Measurements from ENCODE around the gene CFAP119.

Gene CFAP119

GRCh38 chr16:30762991-30763725, 1.3 kb upstream of the CFAP119 start:
- ATAC-seq = no peak
- no peak for DNase-seq

GRCh38 chr16:30761427-30761927, 385 bp downstream of the CFAP119 start:
- DNase-seq = peak; percentile 67
- ATAC-seq = peak; percentile 21

GRCh38 chr16:30760577-30761426, 1.1 kb downstream of the CFAP119 start:
- DNase-seq (no peak), ATAC-seq (no peak)

GRCh38 chr16:30760001-30760559, 1.8 kb downstream of the CFAP119 start:
- DNase-seq (no peak), ATAC-seq (no peak)

- ATAC-seq (no peak), DNase-seq (no peak)
Observed at GRCh38 chr16:30758988-30759491, 2.8 kb downstream of the CFAP119 start.

GRCh38 chr16:30757316-30757715, 4.5 kb downstream of the CFAP119 start:
- DNase-seq (no peak), ATAC-seq (no peak)

- ATAC-seq (no peak), DNase-seq (no peak)
Observed at GRCh38 chr16:30756781-30757100, 5.1 kb downstream of the CFAP119 start.

GRCh38 chr16:30755955-30756780, 5.7 kb downstream of the CFAP119 start:
- DNase-seq (no peak), ATAC-seq (no peak)

GRCh38 chr16:30753596-30753995, 8.3 kb downstream of the CFAP119 start:
- ATAC-seq = no peak
- no peak for DNase-seq

GRCh38 chr16:30750876-30751465, 10.9 kb downstream of the CFAP119 start:
- ATAC-seq = no peak

GRCh38 chr16:30750201-30750600, 11.7 kb downstream of the CFAP119 start:
- DNase-seq = no peak
- ATAC-seq = no peak

More at GRCh38 chr16:30750876-30751465, 10.9 kb downstream of the CFAP119 start:
- DNase-seq = no peak

- DNase-seq (peak; percentile 46), ATAC-seq (peak; percentile 12)
Observed at GRCh38 chr16:30748634-30749445, 13.0 kb downstream of the CFAP119 start.

- ATAC-seq (peak; percentile 100), DNase-seq (peak; percentile 98)
Observed at GRCh38 chr16:30747799-30748633, 13.8 kb downstream of the CFAP119 start, which contains the start of gene PHKG2. Gene PHKG2 (plus strand): TSS chr16:30748425. CDS start chr16:30748821, 396 bp downstream.

GRCh38 chr16:30747331-30747730, 14.5 kb downstream of the CFAP119 start:
- DNase-seq (no peak), ATAC-seq (no peak)

GRCh38 chr16:30746638-30747175, 15.2 kb downstream of the CFAP119 start:
- no peak for DNase-seq
- ATAC-seq = no peak

- DNase-seq = no peak
- no peak for ATAC-seq
Observed at GRCh38 chr16:30745082-30745481, 16.8 kb downstream of the CFAP119 start.

- DNase-seq = no peak
- ATAC-seq = no peak
Observed at GRCh38 chr16:30744183-30744582, 17.7 kb downstream of the CFAP119 start.

GRCh38 chr16:30743716-30744115, 18.1 kb downstream of the CFAP119 start:
- DNase-seq (no peak), ATAC-seq (no peak)

GRCh38 chr16:30741461-30741914, 20.4 kb downstream of the CFAP119 start:
- ATAC-seq (no peak), DNase-seq (no peak)
